Right lobe of liver (tissue), 6 donors: ENCODE measurements around the gene ZBTB49. TPM values are rescaled to one million over a fixed set of nuclear protein-coding genes. Genes with fewer than 3 reads are reported as not detected.

Experiments used
- ATAC-seq, 4 donors: fragments of 200-7000 bp; cut with Tn5 transposase; one replicate each; pipeline ENCODE4 v1.9.1; 2020; ENCODE audit warnings: mild to moderate bottlenecking in 4 of 4, moderate library complexity in 4 of 4
- DNase-seq, 3 donors: peaks; one replicate each; pipeline ENCODE4 v3.0.0-alpha.2; 2020
- H3K27ac ChIP-seq, 3 donors: fragments of 200-600 bp; one replicate each; pipeline ENCODE4 v1.8.0; 2022
- H3K27me3 ChIP-seq, 2 donors: fragments of 200-600 bp; one replicate each; pipeline ENCODE4 v1.8.0; 2022
- H3K36me3 ChIP-seq, 4 donors: fragments of 200-600 bp; sonication (generic) in 1 of 4; one replicate each; pipeline versions ENCODE4 v1.5.1 to v1.8.0; 2017 to 2022; ENCODE audit warnings: control low read depth in 1 of 4
- H3K4me1 ChIP-seq, 4 donors: fragments of 200-600 bp; sonication (generic) in 1 of 4; one replicate each; pipeline versions ENCODE4 v1.5.1 to v1.8.0; 2017 to 2022; ENCODE audit warnings: control low read depth in 1 of 4
- H3K4me3 ChIP-seq, 3 donors: fragments of 200-600 bp; one replicate each; pipeline ENCODE4 v1.8.0; 2022
- H3K9me3 ChIP-seq, 4 donors: fragments of 200-600 bp; sonication (generic) in 1 of 4; one replicate each; pipeline versions ENCODE4 v1.5.1 to v1.8.0; 2017 to 2022; ENCODE audit warnings: control low read depth in 1 of 4
- CTCF ChIP-seq, 4 donors: fragments of 200-600 bp in 3 of 4; fragments of 450-650 bp in 1 of 4; IDR thresholded peaks; one replicate each; pipeline versions ENCODE4 v1.5.1 to v1.8.0; 2016 to 2022; ENCODE audit warnings: antibody characterized with exemption in 4 of 4, mild to moderate bottlenecking in 2 of 4
- POLR2A ChIP-seq: fragments of 450-650 bp; IDR thresholded peaks from one replicate; pipeline ENCODE4 v1.6.1; 2017; ENCODE audit warnings: antibody characterized with exemption, mild to moderate bottlenecking
- WGBS: methylation state at CpG from one replicate; pipeline ENCODE4 v1.1.6; 2018; ENCODE audit warnings: low coverage, low lambda C conversion rate; ENCODE audit not compliant: insufficient coverage; ENCODE audit errors: missing lambda C conversion rate; 5-methylcytosine and 5-hydroxymethylcytosine counted together
- intact Hi-C, 2 donors: fragments of 100-400 bp; cut with DNase I; formaldehyde crosslinking; loops; one replicate each; pipeline versions ENCODE4 v1.11.2 to v1.14.1; 2022
- total RNA-seq, 6 experiments: library from RNA; depleted of rRNA in 2 of 6; stranded (reverse); fragments of >200 nt in 2 of 6; fragmentation: NEBNext Ultra II Directional in 3 of 6; extraction: Animal tissue kit (Norgen Biotek cat#: 25700) in 3 of 6; gene quantifications; one replicate each; pipeline versions ENCODE4 v1.1.0 to v1.2.4, GENCODE V29; 2016 to 2023
- donor health status: DM: no; HTN: yes; CAD: no.
- donor health status: DM: no; HTN: no; CAD: no.
- donor health status: DM: no; HTN: no; CAD: no.
- donor health status: DM: no; HTN: yes; CAD: no.
- donor health status: DM: no; HTN: yes; CAD: no.

ZBTB49 gene
- total RNA-seq, 6 experiments from 2014 or later = 1.4 to 3.3 (median 2.5) TPM

GRCh38 chr4:4356106-4357041 lies 66.3 kb downstream of the ZBTB49 start:
- no peak for DNase-seq
- TF ChIP-seq POLR2A (no peak), CTCF (IDR thresholded peaks at IDR 0.05) (no peak)
- no peaks in the 10 kb centered on the region for H3K4me1 ChIP-seq
- intact Hi-C loops = no loop called here
- WGBS = 37% methylated on average over 10 of the region's 26 CpGs
- no peaks in the 10 kb centered on the region for H3K9me3 ChIP-seq
- no peaks in the 10 kb centered on the region for H3K27me3 ChIP-seq
- no peak overlapping the region for H3K4me3 ChIP-seq
- ATAC-seq = no peak
- no peak overlapping the region for H3K27ac ChIP-seq
- H3K36me3 ChIP-seq = no peaks in the 10 kb centered on the region

GRCh38 chr4:4358093-4358854 lies 68.2 kb downstream of the ZBTB49 start:
- H3K27me3 ChIP-seq = no peaks in the 10 kb centered on the region
- H3K27ac ChIP-seq = no peak overlapping the region
- H3K4me1 ChIP-seq = no peaks in the 10 kb centered on the region
- no peaks in the 10 kb centered on the region for H3K9me3 ChIP-seq
- no peaks in the 10 kb centered on the region for H3K36me3 ChIP-seq
- ATAC-seq (no peak), DNase-seq (no peak)
- no peak for TF ChIP-seq POLR2A
- TF ChIP-seq CTCF (IDR thresholded peaks at IDR 0.05) = no peak
- WGBS = 47% methylated on average over 12 of the region's 13 CpGs
- no peak overlapping the region for H3K4me3 ChIP-seq
- intact Hi-C loops = no loop called here

GRCh38 chr4:4361883-4362282 lies 71.8 kb downstream of the ZBTB49 start:
- Histone ChIP-seq H3K27me3 (no peaks in the 10 kb centered on the region), H3K36me3 (no peaks in the 10 kb centered on the region), H3K27ac (no peak overlapping the region), H3K4me1 (no peaks in the 10 kb centered on the region), H3K4me3 (no peak overlapping the region), H3K9me3 (no peaks in the 10 kb centered on the region)
- 66% methylated on average over 6 of the region's 8 CpGs for WGBS
- no peak for TF ChIP-seq POLR2A
- TF ChIP-seq CTCF (IDR thresholded peaks at IDR 0.05) = no peak
- intact Hi-C loops = no loop called here
- ATAC-seq = no peak
- no peak for DNase-seq

- ATAC-seq = no peak
- H3K4me1 ChIP-seq = no peaks in the 10 kb centered on the region
- no peaks in the 10 kb centered on the region for H3K36me3 ChIP-seq
- H3K9me3 ChIP-seq = no peaks in the 10 kb centered on the region
- WGBS = 41% methylated on average over 6 of the region's 16 CpGs
- H3K27ac ChIP-seq = no peak overlapping the region
- no peaks in the 10 kb centered on the region for H3K27me3 ChIP-seq
- no peak for DNase-seq
- intact Hi-C loops = no loop called here
- TF ChIP-seq CTCF (IDR thresholded peaks at IDR 0.05) (no peak), POLR2A (no peak)
- H3K4me3 ChIP-seq = no peak overlapping the region
These were observed 73.1 kb downstream of the ZBTB49 start for GRCh38 chr4:4362991-4363697.
